NB4 (cell line): ENCODE data around the gene INO80.

Experiments
- DNase-seq: peaks from one replicate; pipeline ENCODE4 v3.0.0; 2010; ENCODE audit warnings: low read depth
- H3K4me3 ChIP-seq: one replicate; pipeline ENCODE4 v1.5.1; 2011; ENCODE audit warnings: mild to moderate bottlenecking, low read depth, low read length, moderate library complexity
- MAX ChIP-seq: IDR thresholded peaks from 2 replicates; pipeline ENCODE4 v1.6.1; 2011; ENCODE audit warnings: low read depth, low read length
- MYC ChIP-seq: IDR thresholded peaks from 2 replicates; pipeline ENCODE4 v1.6.1; 2011; ENCODE audit warnings: low read depth, low read length
- POLR2A ChIP-seq: IDR thresholded peaks from 2 replicates; pipeline ENCODE4 v1.6.1; 2011; ENCODE audit warnings: mild to moderate bottlenecking; ENCODE audit not compliant: insufficient read length; ENCODE audit errors: extremely low read depth
- TF ChIP-seq, protein P1 (sequence below): IDR thresholded peaks from one replicate; pipeline ENCODE4 v1.5.1; 2012; ENCODE audit warnings: low read depth, low read length

The INO80 gene

DNA sequence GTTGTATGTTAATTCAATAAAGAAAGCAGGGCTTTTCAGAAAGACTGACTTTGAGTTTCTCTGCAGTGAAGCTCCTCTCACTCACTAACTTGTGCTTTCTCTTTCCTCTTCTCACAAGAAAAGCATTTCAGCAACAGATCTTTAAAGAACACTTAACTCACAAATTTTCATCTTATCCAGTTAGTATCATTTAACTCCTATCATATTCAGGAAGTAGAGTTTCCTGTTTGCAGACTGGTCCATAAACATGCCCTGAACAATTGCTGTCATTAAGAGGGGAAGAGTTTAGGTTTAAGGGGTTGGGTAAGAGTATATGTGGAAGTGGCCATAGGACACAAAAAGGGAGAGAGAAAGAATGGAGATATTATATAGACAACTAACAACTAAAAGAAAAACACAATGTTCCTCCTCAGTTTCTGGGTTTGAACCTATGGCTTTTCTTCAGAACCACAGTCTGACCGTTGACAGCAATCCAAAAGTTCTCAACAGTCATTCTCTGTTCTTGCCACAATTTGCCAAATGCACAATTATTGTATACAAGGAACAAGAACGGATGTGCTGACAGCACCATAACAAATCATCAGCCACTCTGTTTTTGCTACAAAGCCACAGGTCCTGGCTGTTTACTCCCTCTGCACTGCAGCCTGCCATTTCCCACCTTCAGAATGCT lies 98.9 kb downstream of the INO80 start:
- no peak overlapping the region for H3K4me3 ChIP-seq
- TF ChIP-seq POLR2A (no peak), MYC (no peak), MAX (no peak)
- TF ChIP-seq, protein P1, sequence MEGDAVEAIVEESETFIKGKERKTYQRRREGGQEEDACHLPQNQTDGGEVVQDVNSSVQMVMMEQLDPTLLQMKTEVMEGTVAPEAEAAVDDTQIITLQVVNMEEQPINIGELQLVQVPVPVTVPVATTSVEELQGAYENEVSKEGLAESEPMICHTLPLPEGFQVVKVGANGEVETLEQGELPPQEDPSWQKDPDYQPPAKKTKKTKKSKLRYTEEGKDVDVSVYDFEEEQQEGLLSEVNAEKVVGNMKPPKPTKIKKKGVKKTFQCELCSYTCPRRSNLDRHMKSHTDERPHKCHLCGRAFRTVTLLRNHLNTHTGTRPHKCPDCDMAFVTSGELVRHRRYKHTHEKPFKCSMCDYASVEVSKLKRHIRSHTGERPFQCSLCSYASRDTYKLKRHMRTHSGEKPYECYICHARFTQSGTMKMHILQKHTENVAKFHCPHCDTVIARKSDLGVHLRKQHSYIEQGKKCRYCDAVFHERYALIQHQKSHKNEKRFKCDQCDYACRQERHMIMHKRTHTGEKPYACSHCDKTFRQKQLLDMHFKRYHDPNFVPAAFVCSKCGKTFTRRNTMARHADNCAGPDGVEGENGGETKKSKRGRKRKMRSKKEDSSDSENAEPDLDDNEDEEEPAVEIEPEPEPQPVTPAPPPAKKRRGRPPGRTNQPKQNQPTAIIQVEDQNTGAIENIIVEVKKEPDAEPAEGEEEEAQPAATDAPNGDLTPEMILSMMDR, result no peak
- peak; percentile 25 for DNase-seq

- TF ChIP-seq, protein P1, result no peak
- no peak overlapping the region for H3K4me3 ChIP-seq
- DNase-seq, result peak; percentile 75
Measured at GRCh38 chr15:41013691-41014414, 102.2 kb downstream of the INO80 start.

GRCh38 chr15:41011055-41011815 lies 104.8 kb downstream of the INO80 start:
- DNase-seq, result no peak
- no peak overlapping the region for H3K4me3 ChIP-seq
- no peak for TF ChIP-seq POLR2A

DNA sequence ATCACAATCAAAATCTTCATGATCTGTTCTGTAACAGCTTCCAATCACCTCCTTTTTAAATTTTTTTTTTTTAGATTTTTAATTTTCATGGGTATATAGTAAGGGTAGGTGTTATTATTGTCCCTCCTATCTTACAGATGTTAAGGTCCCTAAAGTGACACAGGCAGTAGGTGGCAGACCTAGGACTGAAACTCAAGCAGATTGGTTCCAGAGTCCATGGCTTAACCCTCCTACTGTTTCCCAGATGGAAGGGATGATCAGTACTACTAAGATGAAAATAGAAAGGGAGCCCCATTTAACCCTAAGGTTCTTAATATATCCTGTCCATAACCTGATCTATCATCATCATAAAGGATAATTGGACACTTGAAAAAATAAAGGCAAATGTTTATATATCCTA lies 105.7 kb downstream of the INO80 start:
- TF ChIP-seq, protein P1, result no peak
- no peak for TF ChIP-seq MYC
- TF ChIP-seq MAX, result no peak
- no peak for TF ChIP-seq POLR2A
- no peak overlapping the region for H3K4me3 ChIP-seq
- DNase-seq, result no peak

GRCh38 chr15:41006479-41006878 lies 109.6 kb downstream of the INO80 start:
- no peak for DNase-seq
- TF ChIP-seq POLR2A, result no peak
- TF ChIP-seq MYC, result no peak
- TF ChIP-seq, protein P1, result no peak
- no peak for TF ChIP-seq MAX
- H3K4me3 ChIP-seq, result no peak overlapping the region

- H3K4me3 ChIP-seq, result no peak overlapping the region
- no peak for TF ChIP-seq MAX
- TF ChIP-seq, protein P1, result no peak
- no peak for TF ChIP-seq MYC
- TF ChIP-seq POLR2A, result no peak
- DNase-seq, result no peak
Measured at GRCh38 chr15:41004490-41004889, 111.6 kb downstream of the INO80 start.
